AG10803 (cell line): ENCODE measurements around the gene SH3BP4.
A peak's percentile ranks its signal among the peaks of the same experiment; 100 is the strongest.

ENCODE experiments used
- DNase-seq: peaks from one replicate; pipeline ENCODE4 v3.0.0; 2010; ENCODE audit warnings: low read depth
- H3K4me3 ChIP-seq: 2 replicates; pipeline ENCODE4 v1.5.1; 2011; ENCODE audit warnings: mild to moderate bottlenecking, low read length, control low read depth
- TF ChIP-seq, protein P1 (sequence below): conservative IDR thresholded peaks from 2 replicates; pipeline ENCODE4 v1.5.1; 2011; ENCODE audit warnings: mild to moderate bottlenecking, low read length, control low read depth, inconsistent platforms

SH3BP4 gene, protein sequence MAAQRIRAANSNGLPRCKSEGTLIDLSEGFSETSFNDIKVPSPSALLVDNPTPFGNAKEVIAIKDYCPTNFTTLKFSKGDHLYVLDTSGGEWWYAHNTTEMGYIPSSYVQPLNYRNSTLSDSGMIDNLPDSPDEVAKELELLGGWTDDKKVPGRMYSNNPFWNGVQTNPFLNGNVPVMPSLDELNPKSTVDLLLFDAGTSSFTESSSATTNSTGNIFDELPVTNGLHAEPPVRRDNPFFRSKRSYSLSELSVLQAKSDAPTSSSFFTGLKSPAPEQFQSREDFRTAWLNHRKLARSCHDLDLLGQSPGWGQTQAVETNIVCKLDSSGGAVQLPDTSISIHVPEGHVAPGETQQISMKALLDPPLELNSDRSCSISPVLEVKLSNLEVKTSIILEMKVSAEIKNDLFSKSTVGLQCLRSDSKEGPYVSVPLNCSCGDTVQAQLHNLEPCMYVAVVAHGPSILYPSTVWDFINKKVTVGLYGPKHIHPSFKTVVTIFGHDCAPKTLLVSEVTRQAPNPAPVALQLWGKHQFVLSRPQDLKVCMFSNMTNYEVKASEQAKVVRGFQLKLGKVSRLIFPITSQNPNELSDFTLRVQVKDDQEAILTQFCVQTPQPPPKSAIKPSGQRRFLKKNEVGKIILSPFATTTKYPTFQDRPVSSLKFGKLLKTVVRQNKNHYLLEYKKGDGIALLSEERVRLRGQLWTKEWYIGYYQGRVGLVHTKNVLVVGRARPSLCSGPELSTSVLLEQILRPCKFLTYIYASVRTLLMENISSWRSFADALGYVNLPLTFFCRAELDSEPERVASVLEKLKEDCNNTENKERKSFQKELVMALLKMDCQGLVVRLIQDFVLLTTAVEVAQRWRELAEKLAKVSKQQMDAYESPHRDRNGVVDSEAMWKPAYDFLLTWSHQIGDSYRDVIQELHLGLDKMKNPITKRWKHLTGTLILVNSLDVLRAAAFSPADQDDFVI

DNA sequence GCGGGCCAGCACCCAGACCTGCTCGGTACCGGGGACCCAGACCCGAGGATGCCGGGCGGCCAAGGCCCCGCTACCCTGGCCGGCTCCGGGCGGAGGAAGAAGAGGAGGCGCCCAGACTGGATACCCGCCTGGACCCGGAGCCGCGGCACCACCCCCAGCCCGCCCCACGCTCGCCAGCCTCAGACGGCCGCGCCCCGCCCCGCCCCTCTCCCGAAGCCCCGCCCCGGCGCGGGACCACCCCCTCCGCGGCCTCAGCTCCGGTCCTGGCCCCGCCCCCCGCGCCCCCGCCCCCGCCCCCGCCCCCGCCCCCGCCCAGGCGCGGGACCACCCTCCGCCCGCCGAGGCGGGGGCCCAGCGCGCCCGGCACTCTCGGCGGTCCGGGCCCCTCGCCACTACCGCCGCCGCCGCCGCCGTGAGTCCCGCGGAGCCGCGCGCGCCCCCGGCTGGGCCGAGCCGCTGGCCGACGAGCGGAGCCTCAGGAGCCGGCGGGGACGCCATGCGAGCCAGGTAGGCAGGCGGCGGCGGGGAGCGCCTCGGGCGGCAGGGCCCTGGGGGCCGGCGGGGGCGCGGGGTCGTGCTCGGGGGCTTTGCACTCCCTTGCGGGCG lies at the start of gene SH3BP4:
Gene SH3BP4 (plus strand): TSS at position 354 of the 606 bp plus-strand sequence. CDS start 82,986 bp downstream, outside the sequence.
- peak; percentile 82 for DNase-seq
- H3K4me3 ChIP-seq, result peak within 1 kb of the TSS; percentile 76
- TF ChIP-seq, protein P1, sequence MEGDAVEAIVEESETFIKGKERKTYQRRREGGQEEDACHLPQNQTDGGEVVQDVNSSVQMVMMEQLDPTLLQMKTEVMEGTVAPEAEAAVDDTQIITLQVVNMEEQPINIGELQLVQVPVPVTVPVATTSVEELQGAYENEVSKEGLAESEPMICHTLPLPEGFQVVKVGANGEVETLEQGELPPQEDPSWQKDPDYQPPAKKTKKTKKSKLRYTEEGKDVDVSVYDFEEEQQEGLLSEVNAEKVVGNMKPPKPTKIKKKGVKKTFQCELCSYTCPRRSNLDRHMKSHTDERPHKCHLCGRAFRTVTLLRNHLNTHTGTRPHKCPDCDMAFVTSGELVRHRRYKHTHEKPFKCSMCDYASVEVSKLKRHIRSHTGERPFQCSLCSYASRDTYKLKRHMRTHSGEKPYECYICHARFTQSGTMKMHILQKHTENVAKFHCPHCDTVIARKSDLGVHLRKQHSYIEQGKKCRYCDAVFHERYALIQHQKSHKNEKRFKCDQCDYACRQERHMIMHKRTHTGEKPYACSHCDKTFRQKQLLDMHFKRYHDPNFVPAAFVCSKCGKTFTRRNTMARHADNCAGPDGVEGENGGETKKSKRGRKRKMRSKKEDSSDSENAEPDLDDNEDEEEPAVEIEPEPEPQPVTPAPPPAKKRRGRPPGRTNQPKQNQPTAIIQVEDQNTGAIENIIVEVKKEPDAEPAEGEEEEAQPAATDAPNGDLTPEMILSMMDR, result no peak

DNA sequence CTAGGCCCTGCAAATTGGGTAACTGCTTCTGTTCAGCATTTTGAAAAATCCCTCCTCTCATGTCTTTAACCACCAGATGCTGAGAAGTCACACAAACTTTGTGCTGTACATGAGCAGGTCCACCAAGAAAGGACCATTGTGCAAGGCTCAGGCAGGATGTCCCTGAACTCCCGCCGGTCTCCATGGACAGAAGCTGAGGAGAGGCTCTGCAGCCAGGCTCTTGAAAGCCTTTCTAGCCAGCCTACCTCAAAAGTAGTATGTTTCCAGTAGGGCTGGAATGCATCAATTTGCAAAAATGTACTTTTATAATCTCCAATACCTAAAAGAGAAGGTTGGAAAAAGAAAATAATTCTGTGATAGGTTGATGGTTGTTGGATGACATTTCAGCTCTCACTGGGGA lies 47.0 kb upstream of the SH3BP4 start:
- TF ChIP-seq, protein P1, result no peak
- no peak overlapping the region for H3K4me3 ChIP-seq
- no peak for DNase-seq

DNA sequence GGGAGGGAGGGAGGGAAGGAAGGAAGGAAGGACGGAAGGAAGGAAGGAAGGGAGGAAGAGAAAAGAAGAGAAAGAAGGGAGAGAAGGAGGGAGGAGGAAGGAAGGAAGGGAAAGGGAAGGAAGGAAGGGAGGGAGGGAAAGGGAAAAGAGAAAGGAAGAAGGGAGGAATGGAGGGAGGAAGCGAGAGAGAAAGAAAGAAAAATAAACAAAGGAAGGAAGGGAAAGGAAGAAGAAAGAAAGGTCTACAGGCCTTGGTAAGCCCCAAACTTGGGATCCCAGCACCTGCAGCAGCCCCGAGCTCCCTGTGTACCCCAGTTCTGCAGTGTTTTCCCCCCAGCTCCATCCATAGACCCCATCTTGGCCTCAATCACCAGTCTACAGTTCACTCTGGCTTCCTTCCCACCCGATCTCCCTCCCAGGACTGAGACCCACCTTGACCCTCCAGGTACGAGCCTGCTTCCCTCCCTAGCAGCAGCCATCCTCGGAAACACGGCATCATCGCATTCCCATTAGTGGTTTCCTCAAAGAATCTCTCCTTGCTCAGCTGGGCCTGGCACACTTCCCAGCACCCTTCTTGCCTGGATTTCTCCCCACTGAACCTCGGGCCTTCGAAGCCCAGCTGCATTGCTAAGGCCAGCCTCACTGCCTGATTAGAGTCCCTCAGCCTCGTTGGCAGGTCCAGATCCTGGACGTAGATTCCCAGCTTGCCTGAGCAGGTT lies 46.1 kb upstream of the SH3BP4 start:
- DNase-seq, result peak; percentile 18
- TF ChIP-seq, protein P1, result no peak
- H3K4me3 ChIP-seq, result no peak overlapping the region

DNA sequence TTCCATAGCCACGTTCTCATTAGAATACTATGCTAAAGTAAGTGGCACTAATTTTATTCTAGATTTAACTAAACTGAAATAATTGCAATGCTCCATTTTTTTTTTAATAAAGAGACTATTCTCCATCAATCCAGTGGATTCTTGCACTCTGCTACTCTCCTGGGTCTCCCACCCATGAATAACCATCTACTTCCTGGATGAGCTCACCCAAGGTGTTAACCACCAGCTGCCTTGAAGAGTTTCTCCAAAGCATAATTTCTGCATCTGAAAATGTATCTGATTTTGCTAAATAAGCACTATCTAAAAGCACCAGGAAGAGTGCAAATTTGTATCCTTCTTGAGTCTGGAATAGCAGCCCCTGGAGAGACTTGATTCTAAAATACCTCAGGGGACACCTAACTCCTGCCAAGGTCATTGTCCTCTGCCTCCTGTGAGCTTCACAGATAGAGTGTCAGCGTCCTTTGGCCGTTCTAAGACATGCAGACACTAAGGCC lies 41.6 kb upstream of the SH3BP4 start:
- no peak for DNase-seq
- TF ChIP-seq, protein P1, result no peak
- no peak overlapping the region for H3K4me3 ChIP-seq

DNA sequence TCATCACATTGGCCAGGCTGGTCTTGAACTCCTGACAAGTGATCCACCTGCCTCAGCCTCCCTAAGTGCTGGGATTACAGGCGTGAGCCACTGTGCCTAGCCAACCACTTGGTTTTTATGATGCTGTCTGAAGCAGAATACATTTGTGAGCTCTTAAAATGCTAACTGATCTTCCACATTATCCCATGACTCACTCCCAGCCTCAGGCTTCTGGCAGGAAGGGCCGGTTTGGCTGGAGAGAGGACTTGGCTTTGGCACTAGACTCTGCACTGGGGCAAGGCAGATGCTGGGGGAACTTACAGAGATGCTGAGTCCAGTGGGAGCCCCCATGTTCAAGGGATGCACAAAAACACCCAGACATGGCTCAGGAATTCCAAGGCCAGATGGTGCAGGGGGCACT lies 40.5 kb upstream of the SH3BP4 start:
- TF ChIP-seq, protein P1, result no peak
- peak; percentile 76 for DNase-seq
- no peak overlapping the region for H3K4me3 ChIP-seq

DNA sequence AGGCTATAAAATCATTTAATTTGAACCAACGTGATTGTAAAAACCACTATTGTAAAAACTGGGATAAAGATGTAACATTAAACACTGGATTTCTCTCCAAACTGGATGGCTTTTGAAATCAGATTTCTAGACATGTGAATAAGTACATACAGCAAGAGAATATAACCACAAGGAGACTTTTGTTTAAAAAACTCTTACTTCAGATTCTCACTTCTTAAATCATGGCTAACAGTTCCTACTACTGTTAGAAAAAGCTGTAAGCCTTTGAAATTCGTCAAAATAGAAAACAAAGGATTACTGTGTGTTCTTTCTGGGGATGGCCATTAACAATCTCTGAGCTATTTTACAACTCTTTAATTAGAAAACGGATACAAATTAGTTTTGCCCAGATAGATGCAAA lies 39.4 kb upstream of the SH3BP4 start:
- TF ChIP-seq, protein P1, result no peak
- no peak for DNase-seq
- no peak overlapping the region for H3K4me3 ChIP-seq
